Right lobe of liver (tissue), 6 donors: ENCODE results near the gene JAZF1. TPM values are rescaled to one million over a fixed set of nuclear protein-coding genes. Genes with fewer than 3 reads are reported as not detected.

Experiments used
- ATAC-seq, 4 donors: fragments of 200-7000 bp; cut with Tn5 transposase; one replicate each; pipeline ENCODE4 v1.9.1; 2020; ENCODE audit warnings: mild to moderate bottlenecking in 4 of 4, moderate library complexity in 4 of 4
- DNase-seq, 3 donors: peaks; one replicate each; pipeline ENCODE4 v3.0.0-alpha.2; 2020
- H3K27ac ChIP-seq, 3 donors: fragments of 200-600 bp; one replicate each; pipeline ENCODE4 v1.8.0; 2022
- H3K27me3 ChIP-seq, 2 donors: fragments of 200-600 bp; one replicate each; pipeline ENCODE4 v1.8.0; 2022
- H3K36me3 ChIP-seq, 4 donors: fragments of 200-600 bp; sonication (generic) in 1 of 4; one replicate each; pipeline versions ENCODE4 v1.5.1 to v1.8.0; 2017 to 2022; ENCODE audit warnings: control low read depth in 1 of 4
- H3K4me1 ChIP-seq, 4 donors: fragments of 200-600 bp; sonication (generic) in 1 of 4; one replicate each; pipeline versions ENCODE4 v1.5.1 to v1.8.0; 2017 to 2022; ENCODE audit warnings: control low read depth in 1 of 4
- H3K4me3 ChIP-seq, 3 donors: fragments of 200-600 bp; one replicate each; pipeline ENCODE4 v1.8.0; 2022
- H3K9me3 ChIP-seq, 4 donors: fragments of 200-600 bp; sonication (generic) in 1 of 4; one replicate each; pipeline versions ENCODE4 v1.5.1 to v1.8.0; 2017 to 2022; ENCODE audit warnings: control low read depth in 1 of 4
- CTCF ChIP-seq, 4 donors: fragments of 200-600 bp in 3 of 4; fragments of 450-650 bp in 1 of 4; IDR thresholded peaks; one replicate each; pipeline versions ENCODE4 v1.5.1 to v1.8.0; 2016 to 2022; ENCODE audit warnings: antibody characterized with exemption in 4 of 4, mild to moderate bottlenecking in 2 of 4
- POLR2A ChIP-seq: fragments of 450-650 bp; IDR thresholded peaks from one replicate; pipeline ENCODE4 v1.6.1; 2017; ENCODE audit warnings: antibody characterized with exemption, mild to moderate bottlenecking
- WGBS: methylation state at CpG from one replicate; pipeline ENCODE4 v1.1.6; 2018; ENCODE audit warnings: low coverage, low lambda C conversion rate; ENCODE audit not compliant: insufficient coverage; ENCODE audit errors: missing lambda C conversion rate; 5-methylcytosine and 5-hydroxymethylcytosine counted together
- intact Hi-C, 2 donors: fragments of 100-400 bp; cut with DNase I; formaldehyde crosslinking; loops; one replicate each; pipeline versions ENCODE4 v1.11.2 to v1.14.1; 2022
- total RNA-seq, 6 experiments: library from RNA; depleted of rRNA in 2 of 6; stranded (reverse); fragments of >200 nt in 2 of 6; fragmentation: NEBNext Ultra II Directional in 3 of 6; extraction: Animal tissue kit (Norgen Biotek cat#: 25700) in 3 of 6; gene quantifications; one replicate each; pipeline versions ENCODE4 v1.1.0 to v1.2.4, GENCODE V29; 2016 to 2023
- donor health status: DM: no; HTN: yes; CAD: no.
- donor health status: DM: no; HTN: no; CAD: no.
- donor health status: DM: no; HTN: no; CAD: no.
- donor health status: DM: no; HTN: yes; CAD: no.
- donor health status: DM: no; HTN: yes; CAD: no.

The JAZF1 gene
- total RNA-seq, 6 experiments from 2014 or later, result 4.8 to 20.9 (median 6.9) TPM

GRCh38 chr7:27976531-27976930 lies 204.1 kb downstream of the JAZF1 start:
- Histone ChIP-seq H3K27me3 (no peaks in the 10 kb centered on the region), H3K4me3 (no peak overlapping the region), H3K36me3 (no peaks in the 10 kb centered on the region), H3K9me3 (no peaks in the 10 kb centered on the region), H3K4me1 (no peaks in the 10 kb centered on the region), H3K27ac (no peak overlapping the region)
- no peak for DNase-seq
- intact Hi-C loops, result no loop called here
- TF ChIP-seq CTCF (IDR thresholded peaks at IDR 0.05) (no peak), POLR2A (no peak)
- no peak for ATAC-seq
- WGBS, result 88% methylated on average over 1 of the region's 1 CpG

GRCh38 chr7:27973625-27974024 lies 207.0 kb downstream of the JAZF1 start:
- TF ChIP-seq CTCF (IDR thresholded peaks at IDR 0.05) (no peak), POLR2A (no peak)

GRCh38 chr7:27972276-27972675 lies 208.3 kb downstream of the JAZF1 start:
- Histone ChIP-seq H3K27me3 (no peaks in the 10 kb centered on the region), H3K36me3 (no peaks in the 10 kb centered on the region), H3K4me3 (no peak overlapping the region), H3K27ac (no peak overlapping the region), H3K9me3 (no peaks in the 10 kb centered on the region), H3K4me1 (no peaks in the 10 kb centered on the region)
- intact Hi-C loops, result no loop called here
- ATAC-seq (no peak), DNase-seq (no peak)
- 59% methylated on average over 2 of the region's 2 CpGs for WGBS
- TF ChIP-seq CTCF (IDR thresholded peaks at IDR 0.05) (no peak), POLR2A (no peak)

More at GRCh38 chr7:27973625-27974024, 207.0 kb downstream of the JAZF1 start:
- no peaks in the 10 kb centered on the region for H3K27me3 ChIP-seq
- ATAC-seq (no peak), DNase-seq (no peak)
- intact Hi-C loops, result no loop called here
- no peaks in the 10 kb centered on the region for H3K9me3 ChIP-seq
- no peaks in the 10 kb centered on the region for H3K4me1 ChIP-seq
- no peaks in the 10 kb centered on the region for H3K36me3 ChIP-seq
- WGBS, result 93% methylated on average over 3 of the region's 3 CpGs
- no peak overlapping the region for H3K27ac ChIP-seq
- no peak overlapping the region for H3K4me3 ChIP-seq

GRCh38 chr7:27971171-27971812 lies 209.3 kb downstream of the JAZF1 start:
- Histone ChIP-seq H3K36me3 (no peaks in the 10 kb centered on the region), H3K27me3 (no peaks in the 10 kb centered on the region), H3K4me3 (no peak overlapping the region), H3K4me1 (no peaks in the 10 kb centered on the region), H3K9me3 (no peaks in the 10 kb centered on the region), H3K27ac (no peak overlapping the region)
- DNase-seq (no peak), ATAC-seq (no peak)
- 75% methylated on average over 11 of the region's 12 CpGs for WGBS
- intact Hi-C loops, result no loop called here
- TF ChIP-seq CTCF (IDR thresholded peaks at IDR 0.05) (no peak), POLR2A (no peak)

GRCh38 chr7:27970350-27970749 lies 210.2 kb downstream of the JAZF1 start:
- Histone ChIP-seq H3K9me3 (no peaks in the 10 kb centered on the region), H3K27ac (no peak overlapping the region), H3K4me1 (no peaks in the 10 kb centered on the region), H3K27me3 (no peaks in the 10 kb centered on the region), H3K36me3 (no peaks in the 10 kb centered on the region), H3K4me3 (no peak overlapping the region)
- ATAC-seq (no peak), DNase-seq (no peak)
- intact Hi-C loops, result no loop called here
- no peak for TF ChIP-seq CTCF (IDR thresholded peaks at IDR 0.05)
- no peak for TF ChIP-seq POLR2A
- WGBS, result 58% methylated on average over 4 of the region's 4 CpGs
